Upper lobe of right lung (tissue), 1 donor: ENCODE results near the gene CAP1. TPM values are rescaled to one million over a fixed set of nuclear protein-coding genes. Genes with fewer than 3 reads are reported as not detected.

Experiments used
- ATAC-seq: fragments of 200-7000 bp; cut with Tn5 transposase; one replicate; pipeline ENCODE4 v1.9.1; 2020; ENCODE audit warnings: mild to moderate bottlenecking, moderate library complexity
- DNase-seq: peaks from one replicate; pipeline ENCODE4 v3.0.0-alpha.2; 2020
- H3K27ac ChIP-seq: fragments of 200-600 bp; one replicate; pipeline ENCODE4 v1.8.0; 2022
- H3K27me3 ChIP-seq: fragments of 200-600 bp; one replicate; pipeline ENCODE4 v1.8.0; 2022; ENCODE audit warnings: mild to moderate bottlenecking
- H3K36me3 ChIP-seq: fragments of 200-600 bp; one replicate; pipeline ENCODE4 v1.8.0; 2022
- H3K4me1 ChIP-seq: fragments of 200-600 bp; one replicate; pipeline ENCODE4 v1.8.0; 2022
- H3K4me3 ChIP-seq: fragments of 200-600 bp; one replicate; pipeline ENCODE4 v1.8.0; 2022; ENCODE audit warnings: mild to moderate bottlenecking
- H3K9me3 ChIP-seq: fragments of 200-600 bp; one replicate; pipeline ENCODE4 v1.8.0; 2022
- intact Hi-C: fragments of 100-400 bp; cut with DNase I; formaldehyde crosslinking; loops from one replicate; pipeline ENCODE4 v1.11.0; 2022
- long read RNA-seq: library from polyadenylated mRNA; unstranded; transcript quantifications from one replicate; pipeline ENCODE4 v2.0.0, GENCODE V29; 2021
- total RNA-seq: library from RNA; stranded (reverse); fragmentation: NEBNext Ultra II Directional; extraction: Animal tissue kit (Norgen Biotek cat#: 25700); gene quantifications from one replicate; pipeline ENCODE4 v1.2.1, GENCODE V29; 2021
- TF ChIP-seq, protein P1 (sequence below): fragments of 200-600 bp; IDR thresholded peaks from one replicate; pipeline ENCODE4 v1.8.0; 2022; ENCODE audit warnings: antibody characterized with exemption
- donor health status: DM: no; HTN: yes; CAD: no; lungs with severe emphysema.

The CAP1 gene, protein sequence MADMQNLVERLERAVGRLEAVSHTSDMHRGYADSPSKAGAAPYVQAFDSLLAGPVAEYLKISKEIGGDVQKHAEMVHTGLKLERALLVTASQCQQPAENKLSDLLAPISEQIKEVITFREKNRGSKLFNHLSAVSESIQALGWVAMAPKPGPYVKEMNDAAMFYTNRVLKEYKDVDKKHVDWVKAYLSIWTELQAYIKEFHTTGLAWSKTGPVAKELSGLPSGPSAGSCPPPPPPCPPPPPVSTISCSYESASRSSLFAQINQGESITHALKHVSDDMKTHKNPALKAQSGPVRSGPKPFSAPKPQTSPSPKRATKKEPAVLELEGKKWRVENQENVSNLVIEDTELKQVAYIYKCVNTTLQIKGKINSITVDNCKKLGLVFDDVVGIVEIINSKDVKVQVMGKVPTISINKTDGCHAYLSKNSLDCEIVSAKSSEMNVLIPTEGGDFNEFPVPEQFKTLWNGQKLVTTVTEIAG
- 373 TPM for total RNA-seq
- long read RNA-seq, transcript CAP1-206 (13 exons, 2,217 nt): major isoform, 244 of 626 reads
- long read RNA-seq, transcript CAP1-202 (13 exons, 1,496 nt): minor isoform, 85 of 626 reads
- long read RNA-seq, transcript CAP1-203 (13 exons, 3,105 nt): minor isoform, 127 of 626 reads
- long read RNA-seq, transcript CAP1-201 (13 exons, 2,592 nt): minor isoform, 25 of 626 reads
- long read RNA-seq, partial matches to known transcripts: 56 of 626 reads
- long read RNA-seq, other reads (novel, unspliced or antisense): 73 of 626 reads

DNA sequence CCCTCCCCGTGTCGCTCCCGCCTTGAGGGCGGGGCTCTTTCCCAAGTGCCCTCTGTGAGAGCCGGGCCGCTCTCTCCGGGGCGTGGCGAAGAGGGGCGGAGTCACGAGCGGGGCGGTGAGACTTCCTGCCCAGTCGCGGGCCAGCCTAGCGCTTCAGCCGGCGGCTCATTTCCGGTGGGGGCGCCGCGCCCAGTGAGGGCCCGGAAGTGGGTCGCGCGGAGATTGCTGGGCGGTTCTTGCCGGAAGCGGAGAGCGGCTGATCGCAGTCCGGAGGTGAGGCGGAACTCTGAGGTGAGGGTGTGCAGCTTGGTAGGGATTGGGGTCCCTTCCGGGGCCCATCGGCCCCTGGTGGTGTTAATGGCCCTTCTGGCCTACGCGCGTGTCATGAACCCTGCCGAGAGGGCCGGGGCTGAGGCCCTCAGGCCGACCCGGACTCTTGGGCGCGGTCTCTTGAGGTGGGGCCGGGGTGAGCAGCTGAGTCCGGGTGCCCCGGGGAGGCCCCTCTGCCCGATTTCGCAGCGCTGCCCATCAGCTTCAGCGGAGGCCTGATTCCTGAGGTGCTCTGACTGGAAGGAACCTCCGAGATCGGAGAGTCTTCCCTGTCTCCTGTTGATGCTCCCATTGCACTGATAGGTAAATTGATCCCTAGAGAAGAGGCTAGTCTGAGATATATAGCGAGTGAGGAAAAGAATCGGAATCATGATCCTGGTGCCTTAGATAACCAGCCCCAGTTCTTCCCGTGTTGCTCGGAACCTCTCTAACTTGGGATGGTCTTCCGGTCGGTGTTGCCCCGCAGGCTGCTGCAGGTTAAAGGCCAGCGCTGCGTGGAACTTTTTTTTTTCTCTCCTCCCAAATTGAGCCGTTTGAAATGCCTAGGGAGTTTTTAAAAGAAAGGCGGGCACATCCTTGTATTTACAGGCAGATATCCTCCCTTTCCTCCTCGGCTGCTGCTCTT, at the start of gene CAP1:
Gene CAP1, plus strand, starts transcription at position 219 of the 955 bp plus-strand sequence. CDS start 18,618 bp downstream, outside the sequence.
- Histone ChIP-seq H3K27me3 (no peaks in the 10 kb centered on the region), H3K9me3 (no peaks in the 10 kb centered on the region), H3K4me3 (peak within 1 kb of the TSS; percentile 99), H3K27ac (peak within 1 kb of the TSS; percentile 99), H3K36me3 (peaks cover 3% of the 10 kb centered on the region), H3K4me1 (peaks cover 62% of the 10 kb centered on the region)
- intact Hi-C loops: no loop called here
- DNase-seq: peak; percentile 100
- peak; percentile 96 for ATAC-seq
- TF ChIP-seq, protein P1, sequence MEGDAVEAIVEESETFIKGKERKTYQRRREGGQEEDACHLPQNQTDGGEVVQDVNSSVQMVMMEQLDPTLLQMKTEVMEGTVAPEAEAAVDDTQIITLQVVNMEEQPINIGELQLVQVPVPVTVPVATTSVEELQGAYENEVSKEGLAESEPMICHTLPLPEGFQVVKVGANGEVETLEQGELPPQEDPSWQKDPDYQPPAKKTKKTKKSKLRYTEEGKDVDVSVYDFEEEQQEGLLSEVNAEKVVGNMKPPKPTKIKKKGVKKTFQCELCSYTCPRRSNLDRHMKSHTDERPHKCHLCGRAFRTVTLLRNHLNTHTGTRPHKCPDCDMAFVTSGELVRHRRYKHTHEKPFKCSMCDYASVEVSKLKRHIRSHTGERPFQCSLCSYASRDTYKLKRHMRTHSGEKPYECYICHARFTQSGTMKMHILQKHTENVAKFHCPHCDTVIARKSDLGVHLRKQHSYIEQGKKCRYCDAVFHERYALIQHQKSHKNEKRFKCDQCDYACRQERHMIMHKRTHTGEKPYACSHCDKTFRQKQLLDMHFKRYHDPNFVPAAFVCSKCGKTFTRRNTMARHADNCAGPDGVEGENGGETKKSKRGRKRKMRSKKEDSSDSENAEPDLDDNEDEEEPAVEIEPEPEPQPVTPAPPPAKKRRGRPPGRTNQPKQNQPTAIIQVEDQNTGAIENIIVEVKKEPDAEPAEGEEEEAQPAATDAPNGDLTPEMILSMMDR: no peak

DNA sequence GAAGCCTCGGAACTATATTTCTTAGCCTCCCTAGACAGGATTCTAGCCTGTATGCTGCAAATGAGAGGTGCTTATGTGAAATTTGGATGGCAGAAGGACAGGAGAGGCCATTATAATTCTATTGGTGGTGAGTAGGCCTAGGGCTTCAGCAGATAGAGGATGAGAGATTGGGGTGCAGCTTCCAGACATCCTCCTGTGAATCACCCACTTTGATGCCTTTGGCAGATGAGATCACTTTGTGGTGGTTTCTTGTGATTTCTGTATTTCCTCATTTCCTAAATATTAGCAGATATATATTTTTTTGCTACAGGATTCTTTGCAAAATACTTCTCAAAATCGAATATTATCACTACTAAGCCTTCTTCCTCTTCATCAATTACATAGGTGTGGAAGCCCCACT, 48.3 kb upstream of the CAP1 start:
- peak; percentile 39 for ATAC-seq
- TF ChIP-seq, protein P1: no peak
- Histone ChIP-seq H3K27ac (no peak overlapping the region), H3K4me3 (no peak overlapping the region), H3K36me3 (no peaks in the 10 kb centered on the region), H3K9me3 (no peaks in the 10 kb centered on the region), H3K4me1 (no peaks in the 10 kb centered on the region), H3K27me3 (no peaks in the 10 kb centered on the region)
- no peak for DNase-seq
- intact Hi-C loops: no loop called here

DNA sequence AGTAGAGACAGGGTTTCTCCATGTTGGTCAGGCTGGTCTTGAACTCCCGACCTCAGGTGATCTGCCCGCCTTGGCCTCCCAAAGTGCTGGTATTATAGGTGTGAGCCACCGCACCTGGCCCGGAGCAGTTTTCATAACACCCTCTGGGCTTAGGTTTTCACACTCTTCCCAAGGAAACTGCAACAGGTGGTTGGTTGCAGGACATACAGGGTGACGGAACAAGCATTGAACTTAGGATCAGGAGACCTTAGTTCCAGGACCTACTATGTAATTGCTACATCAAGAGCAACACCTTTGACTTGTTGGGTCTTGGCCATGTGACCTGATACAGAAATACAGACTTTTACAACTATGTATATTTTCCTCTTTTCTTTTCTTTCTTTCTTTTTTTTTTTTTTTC, 47.6 kb upstream of the CAP1 start:
- ATAC-seq (no peak), DNase-seq (peak; percentile 23)
- intact Hi-C loops: no loop called here
- H3K4me1 ChIP-seq: no peaks in the 10 kb centered on the region
- H3K9me3 ChIP-seq: no peaks in the 10 kb centered on the region
- H3K27ac ChIP-seq: no peak overlapping the region
- H3K36me3 ChIP-seq: no peaks in the 10 kb centered on the region
- no peaks in the 10 kb centered on the region for H3K27me3 ChIP-seq
- TF ChIP-seq, protein P1: no peak
- no peak overlapping the region for H3K4me3 ChIP-seq

DNA sequence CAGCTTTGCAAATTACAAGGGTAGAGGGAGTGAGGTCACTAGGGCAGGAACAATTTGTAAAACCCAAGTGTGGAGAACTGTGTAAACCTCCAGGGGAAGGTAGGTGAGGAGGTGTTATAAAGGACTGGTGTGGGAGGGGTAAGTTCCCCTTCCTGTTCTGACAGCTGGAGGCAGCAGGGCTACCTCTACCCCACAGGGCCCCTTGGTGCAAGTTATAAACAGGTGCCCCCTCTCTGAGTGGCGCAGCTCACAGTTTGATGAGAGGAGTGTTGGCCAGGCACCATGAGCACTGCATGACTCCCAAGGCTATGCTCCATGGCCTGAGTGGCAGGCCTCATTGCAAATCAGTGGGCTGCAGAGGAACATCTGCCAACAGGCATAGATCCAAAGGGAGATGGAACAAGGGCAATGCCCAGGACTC, 44.5 kb upstream of the CAP1 start:
- no peak overlapping the region for H3K27ac ChIP-seq
- H3K36me3 ChIP-seq: no peaks in the 10 kb centered on the region
- H3K9me3 ChIP-seq: no peaks in the 10 kb centered on the region
- DNase-seq (peak; percentile 17), ATAC-seq (peak; percentile 51)
- H3K4me1 ChIP-seq: no peaks in the 10 kb centered on the region
- no peak overlapping the region for H3K4me3 ChIP-seq
- H3K27me3 ChIP-seq: no peaks in the 10 kb centered on the region
- intact Hi-C loops: no loop called here
- TF ChIP-seq, protein P1: no peak

DNA sequence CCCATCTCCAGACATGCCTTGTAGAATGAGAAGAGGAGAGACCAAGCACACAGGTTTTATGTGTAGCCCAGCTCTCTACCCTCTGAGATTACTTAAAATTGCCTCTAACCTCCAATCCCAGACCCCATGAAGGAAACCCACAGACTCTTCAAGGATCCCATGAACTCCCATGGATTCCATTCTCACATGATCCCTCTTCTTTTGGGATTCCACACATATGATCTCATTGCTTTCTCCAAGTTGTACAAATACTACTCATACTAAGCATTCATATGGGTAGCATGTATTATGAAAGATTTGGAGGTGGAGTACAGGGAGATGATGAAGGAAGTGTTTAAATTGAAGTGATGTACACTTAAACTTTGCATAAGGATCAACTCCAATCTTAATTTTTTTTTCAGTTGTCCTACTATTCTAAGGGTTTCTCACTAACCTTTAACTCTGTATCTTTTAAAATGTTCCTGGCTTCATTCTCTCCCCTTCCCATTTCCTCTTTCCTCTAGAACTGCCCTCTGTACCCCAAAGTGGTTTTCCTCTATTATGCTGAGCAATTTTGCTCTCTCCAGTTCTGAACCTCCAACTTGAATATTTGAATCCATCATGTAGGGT, 44.0 kb upstream of the CAP1 start:
- no peak for DNase-seq
- Histone ChIP-seq H3K27me3 (no peaks in the 10 kb centered on the region), H3K27ac (no peak overlapping the region), H3K36me3 (no peaks in the 10 kb centered on the region), H3K4me3 (no peak overlapping the region), H3K9me3 (no peaks in the 10 kb centered on the region), H3K4me1 (no peaks in the 10 kb centered on the region)
- intact Hi-C loops: no loop called here
- ATAC-seq: no peak
- TF ChIP-seq, protein P1: no peak
